ENCODE measurements around the gene KCNN3.

- TF ChIP-seq, protein P1, sequence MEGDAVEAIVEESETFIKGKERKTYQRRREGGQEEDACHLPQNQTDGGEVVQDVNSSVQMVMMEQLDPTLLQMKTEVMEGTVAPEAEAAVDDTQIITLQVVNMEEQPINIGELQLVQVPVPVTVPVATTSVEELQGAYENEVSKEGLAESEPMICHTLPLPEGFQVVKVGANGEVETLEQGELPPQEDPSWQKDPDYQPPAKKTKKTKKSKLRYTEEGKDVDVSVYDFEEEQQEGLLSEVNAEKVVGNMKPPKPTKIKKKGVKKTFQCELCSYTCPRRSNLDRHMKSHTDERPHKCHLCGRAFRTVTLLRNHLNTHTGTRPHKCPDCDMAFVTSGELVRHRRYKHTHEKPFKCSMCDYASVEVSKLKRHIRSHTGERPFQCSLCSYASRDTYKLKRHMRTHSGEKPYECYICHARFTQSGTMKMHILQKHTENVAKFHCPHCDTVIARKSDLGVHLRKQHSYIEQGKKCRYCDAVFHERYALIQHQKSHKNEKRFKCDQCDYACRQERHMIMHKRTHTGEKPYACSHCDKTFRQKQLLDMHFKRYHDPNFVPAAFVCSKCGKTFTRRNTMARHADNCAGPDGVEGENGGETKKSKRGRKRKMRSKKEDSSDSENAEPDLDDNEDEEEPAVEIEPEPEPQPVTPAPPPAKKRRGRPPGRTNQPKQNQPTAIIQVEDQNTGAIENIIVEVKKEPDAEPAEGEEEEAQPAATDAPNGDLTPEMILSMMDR (conservative IDR thresholded peaks at IDR 0.05; ENCODE audit: low read depth, low read length), result no peak
- no peak for TF ChIP-seq EZH2 (IDR thresholded peaks at IDR 0.05; ENCODE audit: borderline replicate concordance, low read depth, low read length, poor library complexity, severe bottlenecking)
Measured at GRCh38 chr1:154663471-154664060, 206.5 kb downstream of the KCNN3 start.
